ENCODE measurements around the gene S100A10. TPM values are rescaled to one million over a fixed set of nuclear protein-coding genes. Genes with fewer than 3 reads are reported as not detected.
A peak's percentile ranks its signal among the peaks of the same experiment; 100 is the strongest.

Gene S100A10
- total and polyA plus RNA-seq, 2 experiments from 2014 or later, result 35.9 to 634 TPM

GRCh38 chr1:151944857-151945575 is 48.6 kb downstream of the S100A10 start (continued):
- TF ChIP-seq STAT1 (IDR thresholded peaks at IDR 0.05; ENCODE audit: unreplicated experiment), result no peak
- TF ChIP-seq CREB1 (CRISPR knock-in tag; IDR thresholded peaks at IDR 0.05; ENCODE audit: low read depth), result no peak
- no peak for TF ChIP-seq ZNF331 (CRISPR knock-in tag; IDR thresholded peaks at IDR 0.05; ENCODE audit: low read depth)
- TF ChIP-seq JUNB (IDR thresholded peaks at IDR 0.05; ENCODE audit: unreplicated experiment), result no peak
- TF ChIP-seq EZH2 (IDR thresholded peaks at IDR 0.05; ENCODE audit: low read depth, unreplicated experiment), result no peak
- TF ChIP-seq NANOG (IDR thresholded peaks at IDR 0.05; ENCODE audit: borderline replicate concordance), result no peak
- TF ChIP-seq EZH2phosphoT487 (IDR thresholded peaks at IDR 0.05; ENCODE audit: unreplicated experiment), result no peak
- no peak for TF ChIP-seq REST (IDR thresholded peaks at IDR 0.05; ENCODE audit: unreplicated experiment)
- no peak for TF ChIP-seq ZNF114 (CRISPR knock-in tag; IDR thresholded peaks at IDR 0.05)
- TF ChIP-seq CTCF (conservative IDR thresholded peaks at IDR 0.05; ENCODE audit: low read depth in 2 of 2), result no peak
- no peak for TF ChIP-seq POLR2AphosphoS5 (IDR thresholded peaks at IDR 0.05; ENCODE audit: low read depth)

GRCh38 chr1:151944126-151944856 is 49.4 kb downstream of the S100A10 start:
- Histone ChIP-seq H3K4me2 (no peak overlapping the region), H3K27ac (ENCODE audit: low read depth) (no peak overlapping the region), H2AFZ (peak overlapping the region; percentile 60; the same call in 1 of the 2 replicates), H3K9me2 (ENCODE audit: insufficient read depth) (0 out of 2 replicates have a peak, but pooled peaks cover 2% of the 10 kb centered on the region), H3K4me3 (no peak overlapping the region), H3F3A (replicated peaks; ENCODE audit: low read depth) (no peaks in the 10 kb centered on the region), H4K20me1 (replicated peaks; ENCODE audit: insufficient read depth) (no peaks in the 10 kb centered on the region), H3K4me1 (ENCODE audit: insufficient read depth) (peaks cover 3% of the 10 kb centered on the region; the same call in 1 of the 2 replicates), H3K27me3 (ENCODE audit: insufficient read depth) (no peaks in the 10 kb centered on the region), H3K79me2 (replicated peaks; ENCODE audit: insufficient read depth) (no peaks in the 10 kb centered on the region), H3K36me3 (ENCODE audit: insufficient read depth) (no peaks in the 10 kb centered on the region)
- no peak overlapping the region for H3K27ac Mint-ChIP-seq
- peaks cover 2% of the 10 kb centered on the region for H3K27me3 Mint-ChIP-seq (ENCODE audit: insufficient read depth, low read depth, poor library complexity)
- H3K4me1 Mint-ChIP-seq, result peaks cover 9% of the 10 kb centered on the region
- no peak for DNase-seq (ENCODE audit: low spot score)
- H3K4me3 Mint-ChIP-seq, result no peak overlapping the region
- H3K9me3 Mint-ChIP-seq, result no peaks in the 10 kb centered on the region; the same call in 2 of the 3 replicates
- H3K36me3 Mint-ChIP-seq (ENCODE audit: low read depth), result no peaks in the 10 kb centered on the region
- no peak for ATAC-seq
- TF ChIP-seq EZH2 (IDR thresholded peaks at IDR 0.05; ENCODE audit: low read depth, unreplicated experiment), result no peak
- TF ChIP-seq REST (IDR thresholded peaks at IDR 0.05; ENCODE audit: unreplicated experiment), result no peak
- no peak for TF ChIP-seq JUNB (IDR thresholded peaks at IDR 0.05; ENCODE audit: unreplicated experiment)
- TF ChIP-seq POLR2AphosphoS5 (IDR thresholded peaks at IDR 0.05; ENCODE audit: low read depth), result no peak
